Activated CD8-positive, alpha-beta memory T cell treated with anti-CD3 and anti-CD28 coated beads, Interleukin-2, amount 50 U/mL, for 4 hours (primary cell): Measurements from ENCODE around the gene TBC1D1.

Source experiments
- DNase-seq: peaks from one replicate; pipeline ENCODE4 v3.0.0-alpha.2; 2020

Gene TBC1D1

GRCh38 chr4:37890801-37891259 is at the start of gene TBC1D1:
Gene TBC1D1 (plus strand): TSS chr4:37891084. CDS start chr4:37902096, 11,012 bp downstream.
- peak; percentile 51 for DNase-seq

DNA sequence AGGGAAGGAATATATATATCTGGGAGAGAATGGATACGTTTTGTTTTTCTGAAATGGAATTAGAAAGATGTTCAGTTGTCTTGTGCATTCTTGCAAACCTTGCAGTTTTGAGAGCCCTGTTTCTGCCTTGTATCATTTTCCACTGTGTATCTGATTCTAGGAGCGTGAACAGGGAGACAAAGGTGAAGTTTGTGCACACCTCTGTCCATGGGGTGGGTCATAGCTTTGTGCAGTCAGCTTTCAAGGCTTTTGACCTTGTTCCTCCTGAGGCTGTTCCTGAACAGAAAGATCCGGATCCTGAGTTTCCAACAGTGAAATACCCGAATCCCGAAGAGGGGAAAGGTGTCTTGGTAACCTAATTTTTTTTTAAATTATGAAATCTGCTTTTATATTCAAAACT is 46.7 kb upstream of the TBC1D1 start:
- DNase-seq, result no peak

DNA sequence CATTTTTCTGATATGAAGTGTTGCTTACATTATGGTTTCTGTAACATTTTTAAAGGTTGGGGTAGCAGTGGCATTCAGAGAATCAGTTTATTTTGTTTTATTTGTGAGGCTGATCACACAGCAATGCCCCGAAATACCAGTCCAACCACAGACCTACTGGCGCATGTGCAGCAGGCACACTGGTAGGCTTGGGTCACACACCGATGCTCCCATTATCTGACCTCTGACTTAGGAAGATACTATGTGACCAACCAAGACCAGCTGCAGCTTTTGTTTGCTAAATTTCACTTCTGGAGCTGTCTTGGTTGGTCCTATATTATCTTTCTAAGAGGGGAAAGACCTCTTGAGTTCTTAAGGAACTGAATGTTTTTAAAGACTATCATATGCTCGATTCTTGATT is 45.7 kb upstream of the TBC1D1 start:
- DNase-seq, result no peak

DNA sequence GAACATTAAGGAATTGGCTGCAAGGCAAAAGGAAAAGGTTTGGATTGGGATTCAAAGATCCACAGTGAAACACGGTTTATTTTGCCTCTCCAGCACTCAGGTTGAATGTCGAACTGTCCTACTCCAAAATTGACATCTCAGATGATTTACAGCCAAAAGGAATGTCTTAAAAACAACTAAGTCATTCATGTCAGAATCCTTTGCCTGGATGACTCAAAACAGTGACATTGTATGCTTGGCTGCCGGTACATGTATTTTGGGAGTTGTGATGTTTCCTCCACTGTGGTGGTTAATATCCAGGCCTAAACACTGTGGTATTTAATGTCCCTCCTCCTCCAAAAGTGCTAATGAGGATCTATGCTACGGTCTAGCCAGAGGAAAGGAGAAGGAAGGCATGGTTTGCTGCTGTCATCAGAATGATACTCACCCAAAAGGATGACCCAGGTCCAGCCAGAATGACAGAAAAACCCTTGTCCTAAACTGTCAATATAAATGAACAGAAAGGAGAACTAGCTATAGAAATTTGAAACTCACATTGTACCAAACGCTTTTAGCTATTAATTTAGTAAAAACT is 43.5 kb upstream of the TBC1D1 start:
- no peak for DNase-seq

DNA sequence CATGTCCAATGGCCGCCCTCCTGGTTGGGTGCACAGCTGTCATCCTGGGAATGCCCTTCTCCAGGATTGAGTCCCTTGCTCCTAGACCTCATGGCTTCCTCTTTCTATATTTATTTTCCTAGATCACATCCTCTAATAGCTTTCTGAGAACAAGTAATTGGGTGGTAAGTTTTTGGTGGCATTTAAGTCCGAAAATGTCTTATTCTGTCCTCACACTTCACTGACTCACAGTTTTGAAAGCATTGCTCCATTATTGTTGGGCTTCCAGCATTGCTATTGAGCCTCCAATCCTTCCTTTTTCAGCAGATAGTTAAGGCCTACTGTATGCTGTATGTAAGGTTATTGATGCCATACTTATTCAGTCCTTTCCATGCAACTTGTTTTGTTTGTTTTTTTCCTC is 38.5 kb upstream of the TBC1D1 start:
- DNase-seq, result no peak

DNA sequence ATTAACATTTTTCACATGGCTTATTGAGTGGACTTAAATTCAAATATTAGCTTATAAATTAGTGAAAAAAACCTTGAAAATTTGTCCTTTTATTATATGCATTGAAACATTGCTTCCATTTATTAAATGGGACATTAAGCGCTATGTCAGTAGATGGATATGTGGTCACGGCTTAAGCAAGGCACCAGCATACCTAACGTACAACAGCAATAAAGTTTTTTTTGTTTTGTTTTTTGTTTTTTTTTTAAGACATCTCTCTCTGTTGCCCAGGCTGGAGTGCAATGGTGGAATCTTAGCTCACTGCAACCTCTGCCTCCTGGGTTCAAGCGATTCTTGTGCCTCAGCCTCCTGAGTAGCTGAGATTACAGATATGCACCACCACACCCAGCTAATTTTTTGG is 32.8 kb upstream of the TBC1D1 start:
- no peak for DNase-seq

- DNase-seq, result no peak
These were observed 32.0 kb upstream of the TBC1D1 start for GRCh38 chr4:37858872-37859271.

DNA sequence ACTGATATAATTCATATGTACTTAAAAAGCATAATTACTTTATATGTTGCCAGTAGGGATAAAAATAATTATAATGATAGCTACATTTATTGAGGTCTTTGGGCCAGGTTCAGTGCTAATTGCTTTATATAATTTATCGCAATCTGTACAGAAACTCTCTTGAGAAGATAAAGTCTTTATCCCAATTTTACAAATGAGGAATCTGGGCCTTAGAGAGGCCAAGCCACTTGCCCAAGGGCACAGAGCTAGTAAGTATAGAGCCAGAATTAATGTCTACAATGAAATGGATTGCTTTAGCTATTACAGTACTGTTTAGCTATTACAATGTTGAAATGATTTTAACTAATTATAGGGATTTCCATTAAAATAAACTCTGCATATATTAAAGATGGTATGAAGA is 30.6 kb upstream of the TBC1D1 start:
- DNase-seq, result no peak

GRCh38 chr4:37862961-37863360 is 27.9 kb upstream of the TBC1D1 start:
- no peak for DNase-seq

DNA sequence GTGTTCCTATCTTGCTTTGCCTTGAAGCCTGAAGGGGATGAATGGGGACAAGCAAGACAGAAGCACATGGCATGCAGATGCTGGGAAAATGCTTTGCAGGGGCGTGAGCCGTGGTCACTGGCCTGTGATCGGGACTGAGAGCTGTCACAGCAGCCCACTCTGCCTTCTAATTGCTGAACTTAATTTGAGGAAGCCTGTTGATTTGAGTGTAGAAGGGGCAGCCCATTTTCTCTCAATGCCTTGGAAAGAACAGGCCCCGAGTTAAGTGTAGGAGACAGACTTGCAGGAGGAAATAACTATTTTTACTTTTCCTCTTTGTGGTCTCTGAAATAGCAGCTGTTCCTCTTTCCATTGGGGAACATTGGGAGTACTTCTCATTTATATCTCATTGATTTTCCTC is 26.1 kb upstream of the TBC1D1 start:
- DNase-seq, result no peak

DNA sequence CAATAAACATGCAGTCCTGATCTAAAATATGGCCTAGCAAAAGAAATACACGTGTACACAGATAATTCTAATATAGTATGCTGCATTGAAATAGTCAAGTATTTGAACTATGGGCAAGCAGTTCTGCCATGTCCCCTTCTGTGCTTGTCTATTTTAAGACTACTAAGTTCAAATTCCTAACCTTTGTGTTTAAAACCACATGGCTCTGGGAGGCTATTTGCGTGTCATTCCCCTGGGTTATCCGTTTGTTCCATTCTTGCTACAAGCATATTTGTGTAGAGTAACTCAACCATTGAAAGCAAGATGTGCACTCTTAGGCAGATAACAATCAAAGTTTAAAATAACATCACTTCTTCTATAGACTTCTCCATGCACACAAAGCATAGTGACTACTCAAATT is 25.4 kb upstream of the TBC1D1 start:
- DNase-seq, result no peak

GRCh38 chr4:37867102-37867501 is 23.8 kb upstream of the TBC1D1 start:
- DNase-seq, result no peak

DNA sequence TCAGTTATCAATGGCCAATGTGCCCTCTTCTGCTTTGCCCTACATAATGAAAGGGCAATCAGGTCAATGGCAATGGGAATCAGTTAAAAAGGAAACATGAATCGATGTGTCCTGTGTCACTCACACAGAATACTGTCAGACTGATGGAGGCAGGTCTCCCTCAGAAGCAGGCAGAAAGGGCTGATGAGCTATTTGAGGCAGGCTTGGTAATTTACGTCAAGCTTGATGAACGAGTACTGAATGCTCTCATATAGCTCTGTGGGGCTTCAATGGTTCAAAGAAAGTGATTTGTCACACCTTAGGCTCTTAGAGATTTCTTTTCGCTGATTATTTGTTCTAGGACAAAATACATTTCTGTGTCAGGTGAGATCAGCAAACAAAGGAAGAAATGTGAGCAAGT is 22.6 kb upstream of the TBC1D1 start:
- no peak for DNase-seq

DNA sequence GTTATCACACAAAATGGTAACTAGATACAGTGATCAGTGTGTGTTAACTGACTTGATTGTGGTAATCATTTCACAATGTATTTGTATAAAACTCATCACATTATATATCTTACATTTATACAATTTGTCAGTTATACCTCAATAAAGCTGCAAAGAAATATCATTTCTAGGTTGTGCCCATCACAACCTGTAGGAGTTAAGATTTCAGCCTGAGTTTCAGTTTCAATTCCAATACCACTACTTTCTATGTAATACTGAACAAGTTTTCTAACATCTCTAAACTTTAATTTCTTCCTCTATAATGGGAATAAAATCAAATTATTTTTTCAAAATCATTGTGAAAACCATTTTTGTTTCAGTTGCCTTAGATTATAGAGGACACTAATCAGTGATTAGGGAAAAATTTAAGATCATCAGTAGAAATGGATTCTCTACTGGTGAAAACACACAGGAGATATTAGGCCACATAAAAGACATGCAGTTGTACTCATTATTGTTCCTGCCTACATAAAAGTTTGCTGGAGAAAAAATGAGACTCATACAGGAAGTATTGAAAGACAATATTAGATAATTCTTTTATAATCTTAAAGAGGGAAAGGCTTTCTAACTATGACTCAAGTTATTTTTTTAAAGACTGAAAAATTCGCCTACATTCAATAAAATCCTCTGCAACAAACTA is 18.4 kb upstream of the TBC1D1 start:
- no peak for DNase-seq

DNA sequence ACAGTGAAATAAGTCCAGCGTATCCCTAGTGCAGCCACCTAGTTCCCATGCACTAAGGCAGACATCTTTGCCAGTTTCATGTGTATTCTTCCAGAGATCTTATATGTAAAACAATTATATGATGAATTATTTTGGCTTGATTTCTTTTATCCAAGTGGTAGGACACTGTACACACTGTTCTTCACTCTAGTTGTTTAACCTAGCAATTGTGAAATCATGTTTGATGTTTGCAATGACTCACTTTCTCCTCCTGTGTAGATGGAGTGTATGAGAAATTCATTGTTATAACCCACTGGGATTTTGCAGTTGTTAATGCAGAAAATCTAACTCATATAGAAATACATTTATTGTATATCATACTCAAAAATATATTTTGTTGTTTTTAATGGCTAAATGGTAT is 17.5 kb upstream of the TBC1D1 start:
- DNase-seq, result no peak

- no peak for DNase-seq
These were observed 14.7 kb upstream of the TBC1D1 start for GRCh38 chr4:37876156-37876555.

DNA sequence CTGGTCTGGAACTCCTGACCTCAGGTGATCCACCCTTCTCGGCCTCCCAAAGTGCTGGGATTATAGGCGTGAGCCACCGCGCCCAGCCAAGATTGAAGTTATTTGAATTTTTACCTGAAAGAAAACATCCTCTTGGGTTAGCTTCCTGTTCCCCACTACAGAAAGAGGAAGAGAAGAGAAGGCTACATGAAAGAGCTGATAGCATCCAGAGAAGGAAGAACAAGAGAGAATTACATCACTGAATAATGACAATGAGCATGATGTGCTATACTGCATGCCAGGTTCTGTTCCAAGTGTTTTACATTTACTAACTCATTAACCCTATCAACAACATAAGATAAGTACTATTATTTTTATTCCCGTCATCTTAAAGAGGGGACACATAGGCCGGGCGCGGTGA is 11.5 kb upstream of the TBC1D1 start:
- DNase-seq, result no peak

DNA sequence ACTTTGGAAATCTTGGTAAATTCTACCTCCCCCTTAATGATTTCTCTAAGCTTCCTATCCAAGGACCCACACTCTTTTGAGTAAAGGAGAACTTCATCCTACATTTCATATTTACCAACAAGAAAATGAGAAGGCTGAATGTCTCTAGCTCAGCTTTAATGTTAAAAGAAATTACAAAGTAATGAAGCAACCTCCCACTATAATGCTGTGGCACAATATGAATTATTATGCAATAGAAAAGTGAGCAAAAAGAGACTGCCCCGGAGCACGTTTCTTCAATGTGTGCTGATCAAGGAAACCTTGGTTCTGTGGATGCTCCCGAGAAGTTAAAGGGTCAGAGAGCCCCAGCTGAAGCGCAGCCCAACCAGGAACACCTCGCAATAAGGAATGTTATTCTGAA is 9.1 kb upstream of the TBC1D1 start:
- no peak for DNase-seq

DNA sequence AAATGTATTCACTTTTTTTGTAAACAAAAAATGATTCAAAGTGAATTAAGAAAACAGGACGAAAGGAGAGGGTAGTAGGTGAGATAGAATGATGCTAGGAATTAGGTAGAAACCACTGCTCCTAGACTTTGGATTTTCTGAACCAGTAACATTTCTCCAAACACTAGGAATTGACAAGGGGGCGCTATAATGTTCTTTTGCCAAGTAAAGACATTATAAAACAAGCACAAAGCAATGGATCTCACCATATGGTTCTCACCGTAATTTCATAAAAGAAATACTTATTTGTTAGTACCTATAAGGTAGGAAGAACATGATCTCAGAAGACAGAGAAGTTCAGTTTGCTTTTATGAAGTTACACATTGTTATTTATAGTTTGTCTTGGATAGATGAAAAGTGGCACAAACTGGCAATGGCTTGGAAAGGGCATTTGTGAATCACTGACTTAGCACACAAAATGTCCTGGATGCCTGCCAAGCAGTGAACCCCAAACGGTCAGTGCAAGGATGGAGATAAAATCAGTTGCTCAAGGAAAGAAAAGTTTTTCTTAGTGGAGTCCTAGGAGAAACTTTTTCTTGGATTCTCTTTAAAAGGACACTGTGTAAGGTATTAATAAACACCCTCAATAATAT is 8.1 kb upstream of the TBC1D1 start:
- no peak for DNase-seq

- DNase-seq, result no peak
These were observed 5.9 kb upstream of the TBC1D1 start for GRCh38 chr4:37884855-37885487.

DNA sequence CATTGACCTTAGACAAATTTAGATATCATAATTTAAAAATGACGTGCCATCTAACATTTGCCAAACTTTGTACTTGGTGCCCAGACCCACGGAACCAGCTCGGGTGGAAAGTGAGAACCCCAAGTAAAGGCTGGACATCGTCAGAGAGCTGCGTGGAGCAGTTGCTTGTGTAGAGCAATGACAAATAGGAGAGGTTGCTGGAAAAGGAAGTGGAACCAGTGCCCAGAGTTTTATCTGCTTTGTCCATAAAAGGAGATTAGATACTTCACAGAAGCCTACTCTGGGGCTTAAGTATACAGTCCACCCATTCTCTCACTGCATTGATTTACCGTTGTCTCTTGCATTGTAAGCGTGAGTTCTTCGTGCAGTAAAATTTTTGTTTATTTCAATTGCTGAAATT is 5.4 kb upstream of the TBC1D1 start:
- no peak for DNase-seq

- peak; percentile 34 for DNase-seq
These were observed 759 bp upstream of the TBC1D1 start for GRCh38 chr4:37889849-37890800.
